Measurements from ENCODE around the gene DOK7. TPM values are rescaled to one million over a fixed set of nuclear protein-coding genes. Genes with fewer than 3 reads are reported as not detected.
A peak's percentile ranks its signal among the peaks of the same experiment; 100 is the strongest.

The DOK7 gene
- total RNA-seq, 5 donors from 2014 or later (not counting 1 experiment from before 2014, with no cell fraction given), result 0.22 to 0.58 (median 0.36) TPM; not detected in 2

DNA sequence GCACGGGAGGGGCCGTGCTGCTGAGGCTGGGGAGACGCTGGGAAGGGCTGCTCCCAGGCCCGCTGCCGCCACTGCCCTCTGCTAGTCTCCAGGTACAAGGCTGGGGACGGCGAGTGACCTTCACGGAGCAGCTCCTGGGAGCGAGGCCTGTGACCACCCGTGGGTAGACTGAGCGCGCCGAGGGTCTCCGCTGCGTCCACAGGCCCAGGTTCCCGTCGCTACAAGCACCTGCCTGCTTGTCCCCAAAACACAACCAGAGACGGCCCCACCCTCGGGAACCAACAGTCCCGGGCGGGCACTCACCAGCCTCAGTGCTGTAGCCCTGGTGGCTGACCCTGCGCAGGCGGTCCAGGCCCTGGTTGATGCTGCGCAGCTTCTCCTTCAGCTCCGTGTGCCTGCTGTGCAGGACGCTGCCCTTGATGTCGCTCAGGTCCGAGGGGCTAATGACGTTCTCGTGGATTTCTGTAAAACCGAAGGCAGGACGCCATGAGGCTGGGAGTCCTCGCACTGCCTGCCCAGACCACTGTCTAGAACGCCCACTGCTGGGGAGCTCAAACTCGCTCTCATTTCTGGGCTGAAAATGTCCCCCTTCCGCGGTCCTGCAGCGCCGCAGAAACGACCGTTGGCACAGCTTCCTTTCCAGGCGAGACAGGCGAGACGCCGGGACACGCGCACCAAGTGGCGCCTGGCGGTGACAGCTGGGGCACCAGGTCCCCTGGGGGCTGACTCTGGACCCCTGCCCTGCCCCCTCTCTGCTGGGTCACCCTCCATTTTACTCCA lies 54.8 kb downstream of the DOK7 start:
- DNase-seq (peak in 1 of 35 experiments; percentile 2), ATAC-seq (replicated peaks in 1 of 4) (no peak)
- H3K27me3 ChIP-seq (replicated peaks in 1 of 2; ENCODE audit: control insufficient read depth in 2 of 2, extremely low read depth in 1 of 2, insufficient read depth in 2 of 2, low read length in 1 of 2), result no peaks in the 10 kb centered on the region
- H3K27me3 Mint-ChIP-seq, result no peaks in the 10 kb centered on the region
- H3K4me1 ChIP-seq (ENCODE audit: control insufficient read depth in 1 of 2, extremely low read depth in 1 of 2, insufficient read depth in 2 of 2, low read length in 2 of 2), result no peaks in the 10 kb centered on the region
- ChIA-PET CTCF (no interaction called here), POLR2A (no interaction called here)
- H3K36me3 Mint-ChIP-seq, result peaks cover 37% of the 10 kb centered on the region
- no peaks in the 10 kb centered on the region for H3K9me3 ChIP-seq
- no peaks in the 10 kb centered on the region for H3K9me3 Mint-ChIP-seq
- no peak overlapping the region for H3K4me3 ChIP-seq (ENCODE audit: control insufficient read depth in 1 of 2, extremely low read depth in 1 of 2, low read length in 1 of 2)
- peaks cover 24 to 87% of the 10 kb centered on the region in 2 donors for H3K36me3 ChIP-seq (ENCODE audit: control insufficient read depth in 2 of 2, extremely low read depth in 1 of 2, insufficient read depth in 1 of 2, low read length in 1 of 2)
- no peak overlapping the region for H3K27ac Mint-ChIP-seq
- H3K4me1 Mint-ChIP-seq, result no peaks in the 10 kb centered on the region
- no peak overlapping the region for H3K4me3 Mint-ChIP-seq
- 97% methylated on average over 48 of the region's 49 CpGs for WGBS (ENCODE audit: insufficient coverage)
- no peak overlapping the region for H3K27ac ChIP-seq (ENCODE audit: low read length)

- H3K36me3 ChIP-seq (ENCODE audit: control insufficient read depth in 2 of 2, extremely low read depth in 1 of 2, insufficient read depth in 1 of 2, low read length in 1 of 2), result peaks cover 25 to 88% of the 10 kb centered on the region in 2 donors
- WGBS (ENCODE audit: insufficient coverage), result 83% methylated on average over 1 of the region's 11 CpGs
- no peak overlapping the region for H3K4me3 ChIP-seq (ENCODE audit: control insufficient read depth in 1 of 2, extremely low read depth in 1 of 2, low read length in 1 of 2)
- CTCF ChIA-PET, result no interaction called here
- ATAC-seq (replicated peaks in 1 of 4), result no peak
- H3K27me3 ChIP-seq (replicated peaks in 1 of 2; ENCODE audit: control insufficient read depth in 2 of 2, extremely low read depth in 1 of 2, insufficient read depth in 2 of 2, low read length in 1 of 2), result no peaks in the 10 kb centered on the region
- no peak overlapping the region for H3K27ac ChIP-seq (ENCODE audit: low read length)
- no peak overlapping the region for H3K27ac Mint-ChIP-seq
- no peaks in the 10 kb centered on the region for H3K27me3 Mint-ChIP-seq
- H3K36me3 Mint-ChIP-seq, result peaks cover 32% of the 10 kb centered on the region
- no peaks in the 10 kb centered on the region for H3K9me3 Mint-ChIP-seq
- no peaks in the 10 kb centered on the region for H3K4me1 ChIP-seq (ENCODE audit: control insufficient read depth in 1 of 2, extremely low read depth in 1 of 2, insufficient read depth in 2 of 2, low read length in 2 of 2)
- H3K4me1 Mint-ChIP-seq, result no peaks in the 10 kb centered on the region
- DNase-seq, result peak in 1 of 35 experiments; percentile 1
- POLR2A ChIA-PET, result no interaction called here
- H3K4me3 Mint-ChIP-seq, result no peak overlapping the region
- no peaks in the 10 kb centered on the region for H3K9me3 ChIP-seq
These were observed 55.4 kb downstream of the DOK7 start for GRCh38 chr4:3518511-3518880.

DNA sequence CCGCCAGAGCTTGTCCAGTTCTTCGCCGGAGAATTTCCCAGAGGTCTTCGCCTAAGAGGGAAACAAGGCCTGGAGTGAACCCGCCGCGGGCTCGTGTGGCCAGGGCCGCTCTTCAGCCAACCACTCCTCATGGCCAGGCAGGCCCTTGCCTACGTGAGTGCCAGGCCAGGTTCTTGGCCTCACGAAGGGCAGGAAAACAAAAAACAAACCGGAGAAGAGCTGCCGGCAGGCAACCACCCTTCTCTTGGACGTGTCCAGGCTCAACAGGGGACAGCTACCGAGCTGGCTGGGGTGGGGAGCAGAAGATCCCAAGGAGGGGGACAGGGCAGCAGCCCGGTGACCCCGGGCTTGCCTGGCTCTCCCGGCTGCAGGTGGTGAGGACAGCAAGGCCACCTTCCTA lies 55.8 kb downstream of the DOK7 start:
- ATAC-seq (replicated peaks in 1 of 4) (no peak), DNase-seq (peak in 1 of 35 experiments; percentile 1)
- Histone ChIP-seq H3K4me1 (ENCODE audit: control insufficient read depth in 1 of 2, extremely low read depth in 1 of 2, insufficient read depth in 2 of 2, low read length in 2 of 2) (no peaks in the 10 kb centered on the region), H3K36me3 (ENCODE audit: control insufficient read depth in 2 of 2, extremely low read depth in 1 of 2, insufficient read depth in 1 of 2, low read length in 1 of 2) (peaks cover 27 to 87% of the 10 kb centered on the region in 2 donors), H3K9me3 (no peaks in the 10 kb centered on the region), H3K4me3 (ENCODE audit: control insufficient read depth in 1 of 2, extremely low read depth in 1 of 2, low read length in 1 of 2) (no peak overlapping the region), H3K27ac (ENCODE audit: low read length) (no peak overlapping the region), H3K27me3 (replicated peaks in 1 of 2; ENCODE audit: control insufficient read depth in 2 of 2, extremely low read depth in 1 of 2, insufficient read depth in 2 of 2, low read length in 1 of 2) (no peaks in the 10 kb centered on the region)
- Mint-ChIP-seq H3K27me3 (no peaks in the 10 kb centered on the region), H3K4me3 (no peak overlapping the region), H3K27ac (no peak overlapping the region), H3K4me1 (no peaks in the 10 kb centered on the region), H3K36me3 (peaks cover 27% of the 10 kb centered on the region), H3K9me3 (no peaks in the 10 kb centered on the region)
- CTCF ChIA-PET, result no interaction called here
- WGBS (ENCODE audit: insufficient coverage), result 96% methylated on average over 17 of the region's 18 CpGs
- POLR2A ChIA-PET, result no interaction called here

DNA sequence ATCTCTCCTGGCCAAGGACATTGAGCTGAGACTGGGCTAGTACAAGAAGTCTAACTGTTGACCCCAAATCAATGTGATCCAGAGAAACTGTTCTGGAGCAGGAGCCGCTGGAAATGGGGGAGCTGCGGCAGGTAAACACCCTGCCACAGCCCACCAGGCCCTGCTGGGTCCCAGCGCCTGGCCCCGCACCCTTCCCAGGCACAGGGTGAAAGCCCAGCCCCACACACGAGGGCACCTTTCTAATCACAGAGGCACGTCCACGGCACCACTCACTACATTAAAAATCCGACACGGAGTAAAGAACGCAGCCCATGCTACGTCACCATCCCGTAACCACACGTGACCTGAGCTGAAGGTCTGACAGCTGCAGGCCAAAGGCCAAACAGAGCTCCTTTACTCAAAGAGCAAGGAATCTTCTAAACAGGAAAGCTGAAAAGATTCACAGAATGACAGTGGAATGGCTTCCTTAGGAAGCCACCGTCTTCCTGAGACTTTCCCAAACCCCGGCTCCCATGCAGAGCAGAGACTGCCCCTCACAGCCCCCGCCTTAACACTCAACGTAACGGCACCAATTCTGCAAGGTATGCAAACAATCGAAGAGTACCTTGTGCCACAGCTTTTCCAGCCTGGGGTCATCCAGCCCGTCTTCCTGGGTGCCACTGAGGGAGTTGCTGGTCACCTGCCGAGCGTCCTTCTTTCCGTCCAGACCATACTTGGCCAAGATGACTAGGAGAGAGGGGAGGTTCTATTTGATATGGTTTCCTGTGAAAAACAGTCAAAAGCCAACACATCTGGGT lies 56.6 kb downstream of the DOK7 start:
- Histone ChIP-seq H3K36me3 (ENCODE audit: control insufficient read depth in 2 of 2, extremely low read depth in 1 of 2, insufficient read depth in 1 of 2, low read length in 1 of 2) (peaks cover 20 to 87% of the 10 kb centered on the region in 2 donors), H3K9me3 (no peaks in the 10 kb centered on the region), H3K4me3 (ENCODE audit: control insufficient read depth in 1 of 2, extremely low read depth in 1 of 2, low read length in 1 of 2) (no peak overlapping the region), H3K4me1 (ENCODE audit: control insufficient read depth in 1 of 2, extremely low read depth in 1 of 2, insufficient read depth in 2 of 2, low read length in 2 of 2) (no peaks in the 10 kb centered on the region), H3K27me3 (replicated peaks in 1 of 2; ENCODE audit: control insufficient read depth in 2 of 2, extremely low read depth in 1 of 2, insufficient read depth in 2 of 2, low read length in 1 of 2) (no peaks in the 10 kb centered on the region), H3K27ac (ENCODE audit: low read length) (no peak overlapping the region)
- ChIA-PET CTCF (no interaction called here), POLR2A (interaction anchor here in 1 of 2 donors (0.6 kb wide), 1 partner anchor 262 kb away, joined by 3 read pairs; no protein-coding TSS in a partner anchor)
- Mint-ChIP-seq H3K27ac (no peak overlapping the region), H3K4me3 (no peak overlapping the region), H3K36me3 (peaks cover 25% of the 10 kb centered on the region), H3K4me1 (no peaks in the 10 kb centered on the region), H3K27me3 (no peaks in the 10 kb centered on the region), H3K9me3 (no peaks in the 10 kb centered on the region)
- WGBS (ENCODE audit: insufficient coverage), result 97% methylated on average over 20 of the region's 23 CpGs
- ATAC-seq (replicated peaks in 1 of 4) (no peak), DNase-seq (no peak)

GRCh38 chr4:3520276-3520675 lies 57.2 kb downstream of the DOK7 start:
- DNase-seq, result no peak
- no peaks in the 10 kb centered on the region for H3K27me3 Mint-ChIP-seq
- H3K4me3 ChIP-seq (ENCODE audit: control insufficient read depth in 1 of 2, extremely low read depth in 1 of 2, low read length in 1 of 2), result no peak overlapping the region
- no peak for ATAC-seq (replicated peaks in 1 of 4)
- whole genome bisulfite sequencing (ENCODE audit: insufficient coverage), result 98% methylated on average over 8 of the region's 11 CpGs
- no peaks in the 10 kb centered on the region for H3K9me3 Mint-ChIP-seq
- H3K4me1 Mint-ChIP-seq, result peaks cover 0 to 1% (median 0%) of the 10 kb centered on the region in 3 donors
- no peaks in the 10 kb centered on the region for H3K9me3 ChIP-seq
- H3K36me3 Mint-ChIP-seq, result peaks cover 23% of the 10 kb centered on the region
- no peak overlapping the region for H3K27ac Mint-ChIP-seq
- POLR2A ChIA-PET, result interaction anchor here in 1 of 2 donors (0.6 kb wide), 1 partner anchor 263 kb away, joined by 3 read pairs; no protein-coding TSS in a partner anchor
- no peaks in the 10 kb centered on the region for H3K4me1 ChIP-seq (ENCODE audit: control insufficient read depth in 1 of 2, extremely low read depth in 1 of 2, insufficient read depth in 2 of 2, low read length in 2 of 2)
- H3K4me3 Mint-ChIP-seq, result no peak overlapping the region
- no peaks in the 10 kb centered on the region for H3K27me3 ChIP-seq (replicated peaks in 1 of 2; ENCODE audit: control insufficient read depth in 2 of 2, extremely low read depth in 1 of 2, insufficient read depth in 2 of 2, low read length in 1 of 2)
- no peak overlapping the region for H3K27ac ChIP-seq (ENCODE audit: low read length)
- peaks cover 18 to 88% of the 10 kb centered on the region in 2 donors for H3K36me3 ChIP-seq (ENCODE audit: control insufficient read depth in 2 of 2, extremely low read depth in 1 of 2, insufficient read depth in 1 of 2, low read length in 1 of 2)
- CTCF ChIA-PET, result no interaction called here

GRCh38 chr4:3520796-3521600 lies 57.9 kb downstream of the DOK7 start:
- H3K4me1 Mint-ChIP-seq, result peaks cover 0 to 3% (median 0%) of the 10 kb centered on the region in 3 donors
- no peak overlapping the region for H3K4me3 Mint-ChIP-seq
- no peak overlapping the region for H3K27ac Mint-ChIP-seq
- ATAC-seq (replicated peaks in 1 of 4) (no peak), DNase-seq (no peak)
- Histone ChIP-seq H3K4me3 (ENCODE audit: control insufficient read depth in 1 of 2, extremely low read depth in 1 of 2, low read length in 1 of 2) (no peak overlapping the region), H3K27me3 (replicated peaks in 1 of 2; ENCODE audit: control insufficient read depth in 2 of 2, extremely low read depth in 1 of 2, insufficient read depth in 2 of 2, low read length in 1 of 2) (no peaks in the 10 kb centered on the region), H3K27ac (ENCODE audit: low read length) (no peak overlapping the region), H3K4me1 (ENCODE audit: control insufficient read depth in 1 of 2, extremely low read depth in 1 of 2, insufficient read depth in 2 of 2, low read length in 2 of 2) (no peaks in the 10 kb centered on the region), H3K9me3 (no peaks in the 10 kb centered on the region), H3K36me3 (ENCODE audit: control insufficient read depth in 2 of 2, extremely low read depth in 1 of 2, insufficient read depth in 1 of 2, low read length in 1 of 2) (peaks cover 20 to 89% of the 10 kb centered on the region in 2 donors)
- H3K27me3 Mint-ChIP-seq, result no peaks in the 10 kb centered on the region
- peaks cover 20% of the 10 kb centered on the region for H3K36me3 Mint-ChIP-seq
- 95% methylated on average over 30 of the region's 31 CpGs for WGBS (ENCODE audit: insufficient coverage)
- ChIA-PET CTCF (no interaction called here), POLR2A (no interaction called here)
- H3K9me3 Mint-ChIP-seq, result no peaks in the 10 kb centered on the region

All from T-cell (primary cell).